ENCODE data around the gene SZRD1.
"Not testable (repeated sequence)": the region's sequence is repeated elsewhere in the genome, so short reads cannot be mapped to it uniquely, and the experiment has no call there.

The SZRD1 gene

GRCh38 chr1:16366722-16367257 is at the start of gene SZRD1:
Gene SZRD1 (plus strand): TSS chr1:16367242. CDS start chr1:16367258, 16 bp downstream.
- DNase-seq: peak; percentile 94 to 95

GRCh38 chr1:16318555-16318954 is 48.5 kb upstream of the SZRD1 start:
- no peak for DNase-seq

GRCh38 chr1:16321176-16321867 is 45.7 kb upstream of the SZRD1 start:
- DNase-seq: no peak

GRCh38 chr1:16324456-16324890 is 42.6 kb upstream of the SZRD1 start:
- DNase-seq: no peak

GRCh38 chr1:16326833-16327404 is 40.1 kb upstream of the SZRD1 start:
- DNase-seq: no peak

- no peak for DNase-seq
These were observed 32.2 kb upstream of the SZRD1 start for GRCh38 chr1:16334655-16335340.

- DNase-seq: no peak
These were observed 28.1 kb upstream of the SZRD1 start for GRCh38 chr1:16338961-16339360.

- DNase-seq: no peak
These were observed 26.4 kb upstream of the SZRD1 start for GRCh38 chr1:16340673-16341072.

- DNase-seq: no peak
These were observed 24.5 kb upstream of the SZRD1 start for GRCh38 chr1:16342331-16343062.

GRCh38 chr1:16343276-16343675 is 23.8 kb upstream of the SZRD1 start:
- not testable (repeated sequence) for DNase-seq

- no peak for DNase-seq
These were observed 18.4 kb upstream of the SZRD1 start for GRCh38 chr1:16348414-16349182.

- DNase-seq: no peak
These were observed 17.1 kb upstream of the SZRD1 start for GRCh38 chr1:16349847-16350406.

- DNase-seq: no peak
These were observed 15.5 kb upstream of the SZRD1 start for GRCh38 chr1:16351456-16351993.

GRCh38 chr1:16351994-16352841 is 14.8 kb upstream of the SZRD1 start, which contains the start of gene FBXO42:
Gene FBXO42 (minus strand): TSS chr1:16352480. CDS start chr1:16315418, 37,062 bp downstream.
- DNase-seq: peak; percentile 88 to 89

GRCh38 chr1:16352842-16353535 is 14.1 kb upstream of the SZRD1 start:
- no peak for DNase-seq

- no peak for DNase-seq
These were observed 12.4 kb upstream of the SZRD1 start for GRCh38 chr1:16354619-16355018.

- DNase-seq: no peak
These were observed 10.2 kb upstream of the SZRD1 start for GRCh38 chr1:16356867-16357266.

- DNase-seq: not testable (repeated sequence)
These were observed 1.9 kb upstream of the SZRD1 start for GRCh38 chr1:16365146-16365498.

- peak; percentile 84 to 88 for DNase-seq
These were observed 371 bp downstream of the SZRD1 start for GRCh38 chr1:16367258-16367967.

Measured in activated CD4-positive, alpha-beta T cell treated with anti-CD3 and anti-CD28 coated beads for 4 hours (primary cell).